ENCODE measurements around the gene PLA2G6. TPM values are rescaled to one million over a fixed set of nuclear protein-coding genes. Genes with fewer than 3 reads are reported as not detected.

PLA2G6 gene
- total and polyA plus RNA-seq, 2 of the 13 experiments (the other 11 are each of a cell fraction or from before 2014, with no cell fraction given) = 4.8 to 11.5 TPM

GRCh38 chr22:38181453-38182200 is at the start of gene PLA2G6 (continued):
- TF ChIP-seq THAP8 (CRISPR knock-in tag; IDR thresholded peaks at IDR 0.05; ENCODE audit: borderline replicate concordance) (no peak), NKX3-1 (CRISPR knock-in tag; IDR thresholded peaks at IDR 0.05) (no peak), STAT5B (CRISPR knock-in tag; IDR thresholded peaks at IDR 0.05) (no peak), SUZ12 (IDR thresholded peaks at IDR 0.05; ENCODE audit: low read depth, low read length) (no peak), SALL1 (CRISPR knock-in tag; IDR thresholded peaks at IDR 0.05) (peak; percentile 61; the same call in 1 of the 2 replicates), ZHX1 (CRISPR knock-in tag; IDR thresholded peaks at IDR 0.05; ENCODE audit: low read depth) (no peak), ELF3 (CRISPR knock-in tag; IDR thresholded peaks at IDR 0.05) (peak; percentile 60), FOSL1 (CRISPR knock-in tag; IDR thresholded peaks at IDR 0.05; ENCODE audit: borderline replicate concordance) (no peak), SMYD3 (CRISPR knock-in tag; IDR thresholded peaks at IDR 0.05) (no peak), SOX5 (CRISPR knock-in tag; IDR thresholded peaks at IDR 0.05; ENCODE audit: borderline replicate concordance) (no peak), ZNF639 (CRISPR knock-in tag; conservative IDR thresholded peaks at IDR 0.05) (no peak), CEBPG (CRISPR knock-in tag; IDR thresholded peaks at IDR 0.05) (no peak), ZSCAN30 (CRISPR knock-in tag; IDR thresholded peaks at IDR 0.05) (no peak), MTA1 (CRISPR knock-in tag; IDR thresholded peaks at IDR 0.05; ENCODE audit: borderline replicate concordance) (no peak), MEIS1 (CRISPR knock-in tag; IDR thresholded peaks at IDR 0.05; ENCODE audit: borderline replicate concordance) (no peak), ZMYM2 (CRISPR knock-in tag; IDR thresholded peaks at IDR 0.05) (no peak), ZNF572 (CRISPR knock-in tag; IDR thresholded peaks at IDR 0.05) (no peak), CREB3 (CRISPR knock-in tag; IDR thresholded peaks at IDR 0.05) (no peak), ZFP62 (CRISPR knock-in tag; IDR thresholded peaks at IDR 0.05) (no peak), RAD51 (IDR thresholded peaks at IDR 0.05; ENCODE audit: borderline replicate concordance) (peak; percentile 86), ZNF138 (CRISPR knock-in tag; IDR thresholded peaks at IDR 0.05; ENCODE audit: low read depth) (no peak), SP5 (CRISPR knock-in tag; IDR thresholded peaks at IDR 0.05; ENCODE audit: borderline replicate concordance, low read depth) (0 out of 2 replicates have a peak, but pooled peaks have one; percentile 22), GABPB1 (CRISPR knock-in tag; IDR thresholded peaks at IDR 0.05) (peak; percentile 80), ZSCAN31 (CRISPR knock-in tag; IDR thresholded peaks at IDR 0.05; ENCODE audit: low read depth) (no peak), SRSF1 (optimal IDR thresholded peaks at IDR 0.05; ENCODE audit: low read depth, low read length) (peak; percentile 24), MAFG (CRISPR knock-in tag; IDR thresholded peaks at IDR 0.05) (peak; percentile 84), SNAI1 (CRISPR knock-in tag; IDR thresholded peaks at IDR 0.05; ENCODE audit: borderline replicate concordance) (no peak)
